DND-41 (cell line): ENCODE data around the gene WDR38.

Source experiments
- ATAC-seq: fragments of 200-7000 bp; cut with Tn5 transposase; 3 replicates; pipeline ENCODE4 v1.9.1; 2021; ENCODE audit warnings: low read depth; ENCODE audit not compliant: insufficient read depth
- DNase-seq: peaks from one replicate; pipeline ENCODE4 v3.0.0-alpha.2; 2020
- H2AFZ ChIP-seq: 2 replicates; pipeline ENCODE4 v1.6.0; 2012; ENCODE audit warnings: low read depth, low read length
- H3K27ac ChIP-seq: 2 replicates; pipeline ENCODE4 v1.5.1; 2012; ENCODE audit warnings: low read length, inconsistent platforms
- H3K27me3 ChIP-seq: fragments of 200-600 bp; sonication (generic); 2 replicates; pipeline ENCODE4 v1.6.0; 2012; ENCODE audit warnings: low read length, mild to moderate bottlenecking, inconsistent platforms; ENCODE audit not compliant: insufficient read depth, poor library complexity
- H3K36me3 ChIP-seq: 2 replicates; pipeline ENCODE4 v1.5.1; 2012; ENCODE audit warnings: low read length, inconsistent platforms; ENCODE audit not compliant: insufficient read depth
- H3K4me1 ChIP-seq: 2 replicates; pipeline ENCODE4 v1.5.1; 2012; ENCODE audit warnings: mild to moderate bottlenecking, low read length; ENCODE audit not compliant: insufficient read depth
- H3K4me2 ChIP-seq: 2 replicates; pipeline ENCODE4 v1.6.0; 2012; ENCODE audit warnings: mild to moderate bottlenecking, moderate library complexity, low read length, inconsistent platforms; ENCODE audit not compliant: insufficient read depth
- H3K4me3 ChIP-seq, 2 experiments: fragments of 200-600 bp in 1 of 2; shearing (Covaris generic) in 1 of 2; 2 replicates each; pipeline ENCODE4 v1.5.1; 2012 to 2016; ENCODE audit warnings: inconsistent platforms in 2 of 2, low read length in 2 of 2, mild to moderate bottlenecking in 2 of 2, low read depth in 1 of 2, moderate library complexity in 1 of 2
- H3K79me2 ChIP-seq: 2 replicates; pipeline ENCODE4 v1.6.0; 2012; ENCODE audit warnings: low read length, inconsistent platforms; ENCODE audit not compliant: insufficient read depth
- H3K9ac ChIP-seq: 2 replicates; pipeline ENCODE4 v1.6.0; 2012; ENCODE audit warnings: low read depth, mild to moderate bottlenecking, inconsistent platforms, low read length, moderate library complexity
- H3K9me3 ChIP-seq: 2 replicates; pipeline ENCODE4 v1.5.1; 2012; ENCODE audit warnings: low read length, moderate library complexity, mild to moderate bottlenecking, inconsistent platforms; ENCODE audit not compliant: insufficient read depth, severe bottlenecking
- H4K20me1 ChIP-seq: 2 replicates; pipeline ENCODE4 v1.6.0; 2012; ENCODE audit warnings: low read length; ENCODE audit not compliant: insufficient read depth
- CTCF ChIP-seq: IDR thresholded peaks from 2 replicates; pipeline ENCODE4 v1.5.1; 2012; ENCODE audit warnings: borderline replicate concordance, low read length, moderate library complexity, mild to moderate bottlenecking; ENCODE audit not compliant: poor library complexity, severe bottlenecking; ENCODE audit errors: extremely low read depth
- EZH2 ChIP-seq: IDR thresholded peaks from 3 replicates; pipeline ENCODE4 v1.6.1; 2012; ENCODE audit warnings: borderline replicate concordance, low read depth, mild to moderate bottlenecking, moderate library complexity, low read length, inconsistent platforms; ENCODE audit not compliant: severe bottlenecking

WDR38 gene

GRCh38 chr9:124869986-124870560, 16.8 kb downstream of the WDR38 start:
- Histone ChIP-seq H3K27me3 (no peaks in the 10 kb centered on the region), H3K9ac (peak overlapping the region; percentile 93), H3K4me2 (peak overlapping the region; percentile 72), H3K36me3 (peaks cover 52% of the 10 kb centered on the region), H3K79me2 (peaks cover 71% of the 10 kb centered on the region), H4K20me1 (peaks cover 53% of the 10 kb centered on the region), H3K9me3 (no peaks in the 10 kb centered on the region), H3K4me1 (peaks cover 37% of the 10 kb centered on the region), H3K27ac (peak overlapping the region; percentile 93), H3K4me3 (peak overlapping the region; percentile 74 to 92), H2AFZ (peak overlapping the region; percentile 77; the same call in 1 of the 2 replicates)
- peak; percentile 41 for ATAC-seq
- peak; percentile 78 for DNase-seq
- TF ChIP-seq CTCF = no peak
- TF ChIP-seq EZH2 = no peak

- H3K36me3 ChIP-seq = peaks cover 59% of the 10 kb centered on the region
- H3K9ac ChIP-seq = peak overlapping the region; percentile 93
- H3K4me1 ChIP-seq = peaks cover 37% of the 10 kb centered on the region
- peaks cover 77% of the 10 kb centered on the region for H3K79me2 ChIP-seq
- peak overlapping the region; percentile 72 for H3K4me2 ChIP-seq
- ATAC-seq (no peak), DNase-seq (no peak)
- peaks cover 60% of the 10 kb centered on the region for H4K20me1 ChIP-seq
- H3K27me3 ChIP-seq = no peaks in the 10 kb centered on the region
- no peaks in the 10 kb centered on the region for H3K9me3 ChIP-seq
- peak overlapping the region; percentile 93 for H3K27ac ChIP-seq
- no peak overlapping the region for H2AFZ ChIP-seq
- TF ChIP-seq EZH2 (no peak), CTCF (no peak)
- peak overlapping the region; percentile 74 to 92; a peak in 3 of 4 replicates for H3K4me3 ChIP-seq
Observed at GRCh38 chr9:124870723-124871122, 17.5 kb downstream of the WDR38 start.

GRCh38 chr9:124871156-124871561, 17.9 kb downstream of the WDR38 start:
- peaks cover 37% of the 10 kb centered on the region for H3K4me1 ChIP-seq
- no peaks in the 10 kb centered on the region for H3K9me3 ChIP-seq
- no peak for TF ChIP-seq CTCF
- no peak for TF ChIP-seq EZH2
- peaks cover 63% of the 10 kb centered on the region for H3K36me3 ChIP-seq
- H2AFZ ChIP-seq = no peak overlapping the region
- peaks cover 80% of the 10 kb centered on the region for H3K79me2 ChIP-seq
- ATAC-seq (no peak), DNase-seq (no peak)
- peak overlapping the region in 1 of 2 experiments; percentile 92; a peak in 2 of 4 replicates for H3K4me3 ChIP-seq
- H3K27me3 ChIP-seq = no peaks in the 10 kb centered on the region
- peak overlapping the region; percentile 72 for H3K4me2 ChIP-seq
- H3K27ac ChIP-seq = peak overlapping the region; percentile 93; the same call in 1 of the 2 replicates
- H4K20me1 ChIP-seq = peaks cover 62% of the 10 kb centered on the region
- H3K9ac ChIP-seq = peak overlapping the region; percentile 93
